Neural progenitor cell (in vitro differentiated cells): ENCODE results near the gene TLR7. TPM values are rescaled to one million over a fixed set of nuclear protein-coding genes. Genes with fewer than 3 reads are reported as not detected.

Experiments
- DNase-seq: peaks from one replicate; pipeline ENCODE4 v3.0.0-alpha.2; 2016; ENCODE audit warnings: low spot score
- H2AFZ ChIP-seq: fragments of 200-600 bp; sonication (generic); replicated peaks from 2 replicates; pipeline ENCODE4 v1.6.1; 2016; ENCODE audit warnings: antibody characterized with exemption
- H3F3A ChIP-seq: fragments of 200-600 bp; sonication (generic); 2 replicates; pipeline ENCODE4 v1.6.1; 2016; ENCODE audit warnings: antibody characterized with exemption, low read depth
- H3K27ac ChIP-seq: fragments of 200-600 bp; sonication (generic); 2 replicates; pipeline ENCODE4 v1.5.1; 2016; ENCODE audit warnings: mild to moderate bottlenecking
- H3K27me3 ChIP-seq: fragments of 200-600 bp; sonication (generic); 2 replicates; pipeline ENCODE4 v1.6.1; 2016; ENCODE audit warnings: mild to moderate bottlenecking, moderate library complexity
- H3K36me3 ChIP-seq: fragments of 200-600 bp; sonication (generic); 2 replicates; pipeline ENCODE4 v1.5.1; 2016
- H3K4me1 ChIP-seq: fragments of 200-600 bp; sonication (generic); 2 replicates; pipeline ENCODE4 v1.6.1; 2016; ENCODE audit warnings: mixed run types
- H3K4me2 ChIP-seq: fragments of 200-600 bp; sonication (generic); 2 replicates; pipeline ENCODE4 v1.6.1; 2016
- H3K4me3 ChIP-seq: fragments of 200-600 bp; sonication (generic); 2 replicates; pipeline ENCODE4 v1.5.1; 2016
- H3K79me2 ChIP-seq: fragments of 200-600 bp; sonication (generic); 2 replicates; pipeline ENCODE4 v1.6.1; 2016; ENCODE audit warnings: low read depth
- H3K9ac ChIP-seq: fragments of 200-600 bp; sonication (generic); 2 replicates; pipeline ENCODE4 v1.6.1; 2016
- H3K9me3 ChIP-seq: fragments of 200-600 bp; sonication (generic); 2 replicates; pipeline ENCODE4 v1.5.1; 2016; ENCODE audit warnings: low read depth
- H4K20me1 ChIP-seq: fragments of 200-600 bp; sonication (generic); 2 replicates; pipeline ENCODE4 v1.6.1; 2016; ENCODE audit warnings: low read depth
- H3K27ac Mint-ChIP-seq: 3 replicates; pipeline ENCODE4 v1.8.0; 2021; ENCODE audit warnings: mixed read lengths
- H3K27me3 Mint-ChIP-seq: 2 replicates; pipeline ENCODE4 v1.8.0; 2022; ENCODE audit warnings: low read depth, mild to moderate bottlenecking, inconsistent platforms, moderate library complexity, mixed read lengths; ENCODE audit not compliant: insufficient read depth
- H3K36me3 Mint-ChIP-seq: 3 replicates; pipeline ENCODE4 v1.8.0; 2021; ENCODE audit warnings: mixed read lengths
- H3K4me1 Mint-ChIP-seq: 3 replicates; pipeline ENCODE4 v1.8.0; 2021; ENCODE audit warnings: mixed read lengths
- H3K4me3 Mint-ChIP-seq: 3 replicates; pipeline ENCODE4 v1.8.0; 2021; ENCODE audit warnings: mild to moderate bottlenecking, moderate library complexity, mixed read lengths
- H3K9me3 Mint-ChIP-seq: 3 replicates; pipeline ENCODE4 v1.8.0; 2020; ENCODE audit warnings: mixed read lengths
- CTCF ChIP-seq: fragments of 200-600 bp; sonication (generic); IDR thresholded peaks from 2 replicates; pipeline ENCODE4 v1.5.1; 2017; ENCODE audit warnings: antibody characterized with exemption, mild to moderate bottlenecking
- EZH2 ChIP-seq: fragments of 200-600 bp; sonication (generic); IDR thresholded peaks from 2 replicates; pipeline ENCODE4 v1.6.1; 2017; ENCODE audit warnings: antibody characterized with exemption, mild to moderate bottlenecking, moderate library complexity
- EZH2phosphoT487 ChIP-seq: fragments of 200-600 bp; sonication (generic); IDR thresholded peaks from 2 replicates; pipeline ENCODE4 v1.6.1; 2017; ENCODE audit warnings: antibody characterized with exemption
- total RNA-seq: library from RNA; depleted of rRNA; stranded (reverse); fragments of >200 nt; gene quantifications from 2 replicates; pipeline ENCODE4 v1.2.3, GENCODE V29; 2015; ENCODE audit warnings: low replicate concordance

TLR7 gene
- total RNA-seq, 1 donor from 2014 or later: not detected

GRCh38 chrX:12895866-12896265 lies 29.0 kb downstream of the TLR7 start:
- Histone ChIP-seq H2AFZ (no peak overlapping the region), H4K20me1 (no peaks in the 10 kb centered on the region), H3K9ac (no peak overlapping the region), H3K4me1 (no peaks in the 10 kb centered on the region), H3K4me3 (no peak overlapping the region), H3F3A (no peaks in the 10 kb centered on the region), H3K4me2 (no peak overlapping the region), H3K9me3 (no peaks in the 10 kb centered on the region), H3K27me3 (no peaks in the 10 kb centered on the region), H3K27ac (no peak overlapping the region), H3K79me2 (no peaks in the 10 kb centered on the region), H3K36me3 (no peaks in the 10 kb centered on the region)
- Mint-ChIP-seq H3K4me1 (no peaks in the 10 kb centered on the region), H3K36me3 (no peaks in the 10 kb centered on the region), H3K27ac (no peak overlapping the region), H3K27me3 (peaks cover 7% of the 10 kb centered on the region), H3K9me3 (no peaks in the 10 kb centered on the region), H3K4me3 (no peak overlapping the region)
- DNase-seq: no peak
- TF ChIP-seq EZH2phosphoT487 (no peak), CTCF (no peak), EZH2 (no peak)

GRCh38 chrX:12896935-12897334 lies 30.1 kb downstream of the TLR7 start:
- Mint-ChIP-seq H3K4me3 (no peak overlapping the region), H3K27me3 (peaks cover 7% of the 10 kb centered on the region), H3K4me1 (no peaks in the 10 kb centered on the region), H3K9me3 (no peaks in the 10 kb centered on the region), H3K27ac (no peak overlapping the region), H3K36me3 (no peaks in the 10 kb centered on the region)
- DNase-seq: no peak
- Histone ChIP-seq H3K79me2 (no peaks in the 10 kb centered on the region), H3K9ac (no peak overlapping the region), H3F3A (no peaks in the 10 kb centered on the region), H3K4me1 (no peaks in the 10 kb centered on the region), H3K4me2 (no peak overlapping the region), H4K20me1 (no peaks in the 10 kb centered on the region), H3K27me3 (no peaks in the 10 kb centered on the region), H3K9me3 (no peaks in the 10 kb centered on the region), H3K27ac (no peak overlapping the region), H3K36me3 (no peaks in the 10 kb centered on the region), H3K4me3 (no peak overlapping the region), H2AFZ (no peak overlapping the region)
- TF ChIP-seq EZH2phosphoT487: no peak
- no peak for TF ChIP-seq EZH2
- no peak for TF ChIP-seq CTCF

GRCh38 chrX:12898073-12898472 lies 31.2 kb downstream of the TLR7 start:
- Histone ChIP-seq H4K20me1 (no peaks in the 10 kb centered on the region), H3F3A (no peaks in the 10 kb centered on the region), H3K9ac (no peak overlapping the region), H3K4me2 (no peak overlapping the region), H3K9me3 (no peaks in the 10 kb centered on the region), H3K27ac (no peak overlapping the region), H3K36me3 (no peaks in the 10 kb centered on the region), H3K79me2 (no peaks in the 10 kb centered on the region), H3K4me3 (no peak overlapping the region), H3K4me1 (no peaks in the 10 kb centered on the region), H2AFZ (no peak overlapping the region), H3K27me3 (no peaks in the 10 kb centered on the region)
- no peak for DNase-seq
- Mint-ChIP-seq H3K4me3 (no peak overlapping the region), H3K27ac (no peak overlapping the region), H3K4me1 (no peaks in the 10 kb centered on the region), H3K9me3 (no peaks in the 10 kb centered on the region), H3K27me3 (peaks cover 7% of the 10 kb centered on the region), H3K36me3 (no peaks in the 10 kb centered on the region)
- no peak for TF ChIP-seq CTCF

GRCh38 chrX:12899506-12899905 lies 32.6 kb downstream of the TLR7 start:
- no peak overlapping the region for H3K27ac ChIP-seq
- Mint-ChIP-seq H3K4me3 (no peak overlapping the region), H3K4me1 (no peaks in the 10 kb centered on the region), H3K36me3 (no peaks in the 10 kb centered on the region), H3K9me3 (no peaks in the 10 kb centered on the region), H3K27me3 (peaks cover 7% of the 10 kb centered on the region), H3K27ac (no peak overlapping the region)
- TF ChIP-seq CTCF: no peak
- TF ChIP-seq EZH2: no peak
- no peak for TF ChIP-seq EZH2phosphoT487
- no peak overlapping the region for H3K4me2 ChIP-seq
- no peak for DNase-seq
- no peaks in the 10 kb centered on the region for H4K20me1 ChIP-seq
- no peak overlapping the region for H3K9ac ChIP-seq
- no peak overlapping the region for H3K4me3 ChIP-seq
- no peaks in the 10 kb centered on the region for H3K4me1 ChIP-seq
- H3K27me3 ChIP-seq: no peaks in the 10 kb centered on the region
- H3F3A ChIP-seq: no peaks in the 10 kb centered on the region
- H3K36me3 ChIP-seq: no peaks in the 10 kb centered on the region
- H3K79me2 ChIP-seq: no peaks in the 10 kb centered on the region
- H3K9me3 ChIP-seq: no peaks in the 10 kb centered on the region
- no peak overlapping the region for H2AFZ ChIP-seq
